GM18858 (cell line): ENCODE measurements around the gene TRIM8.

ENCODE experiments used
- ATAC-seq: cut with Tn5 transposase; IDR thresholded peaks from one replicate; pipeline ENCODE4 v1.9.1; 2021; ENCODE audit not compliant: unreplicated experiment

The TRIM8 gene

GRCh38 chr10:102632394-102633111 lies 11.7 kb upstream of the TRIM8 start:
- ATAC-seq: no peak

- no peak for ATAC-seq
Observed at GRCh38 chr10:102633287-102633686, 11.0 kb upstream of the TRIM8 start.

- no peak for ATAC-seq
Observed at GRCh38 chr10:102633848-102634247, 10.4 kb upstream of the TRIM8 start.

- ATAC-seq: no peak
Observed at GRCh38 chr10:102634686-102635085, 9.6 kb upstream of the TRIM8 start.

DNA sequence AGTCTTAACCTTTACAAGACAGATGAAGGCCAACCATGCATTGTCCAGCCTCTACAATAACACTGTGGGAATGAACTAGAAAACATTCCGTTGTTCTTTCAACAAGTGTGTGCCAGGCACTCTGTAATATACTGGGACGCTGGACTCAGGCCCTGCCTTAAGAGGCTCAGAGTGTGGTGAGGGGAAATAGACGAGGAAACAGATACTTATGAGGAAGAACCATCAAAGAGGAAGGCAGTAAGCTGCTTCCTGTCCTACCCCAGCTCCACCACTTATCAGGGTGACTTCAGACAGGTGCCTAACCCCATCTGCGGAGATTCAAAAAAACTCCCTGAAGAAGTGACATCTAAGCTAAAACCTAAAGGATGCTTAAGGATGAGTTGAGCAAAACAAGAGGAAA lies 8.9 kb upstream of the TRIM8 start:
- ATAC-seq: no peak

- ATAC-seq: no peak
Observed at GRCh38 chr10:102639537-102639936, 4.7 kb upstream of the TRIM8 start.

DNA sequence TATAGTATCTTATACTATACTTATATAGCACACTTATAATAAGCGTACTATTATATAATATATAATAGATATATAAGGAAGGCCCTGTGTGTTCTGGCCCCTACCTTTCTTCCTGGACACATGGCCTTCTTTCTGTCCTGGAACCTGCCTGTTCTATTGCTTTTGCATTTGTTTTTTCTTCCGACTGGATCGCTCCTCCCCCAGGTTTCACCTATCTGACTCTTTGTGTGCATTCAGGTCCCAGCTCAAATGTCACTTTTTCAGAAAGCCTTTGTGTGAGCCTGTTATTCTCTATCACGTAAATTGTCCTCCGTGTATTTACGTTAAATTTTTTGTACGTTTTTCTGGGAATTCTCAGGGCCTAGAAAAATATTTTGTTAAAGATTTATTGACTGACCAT lies 2.9 kb upstream of the TRIM8 start:
- no peak for ATAC-seq

DNA sequence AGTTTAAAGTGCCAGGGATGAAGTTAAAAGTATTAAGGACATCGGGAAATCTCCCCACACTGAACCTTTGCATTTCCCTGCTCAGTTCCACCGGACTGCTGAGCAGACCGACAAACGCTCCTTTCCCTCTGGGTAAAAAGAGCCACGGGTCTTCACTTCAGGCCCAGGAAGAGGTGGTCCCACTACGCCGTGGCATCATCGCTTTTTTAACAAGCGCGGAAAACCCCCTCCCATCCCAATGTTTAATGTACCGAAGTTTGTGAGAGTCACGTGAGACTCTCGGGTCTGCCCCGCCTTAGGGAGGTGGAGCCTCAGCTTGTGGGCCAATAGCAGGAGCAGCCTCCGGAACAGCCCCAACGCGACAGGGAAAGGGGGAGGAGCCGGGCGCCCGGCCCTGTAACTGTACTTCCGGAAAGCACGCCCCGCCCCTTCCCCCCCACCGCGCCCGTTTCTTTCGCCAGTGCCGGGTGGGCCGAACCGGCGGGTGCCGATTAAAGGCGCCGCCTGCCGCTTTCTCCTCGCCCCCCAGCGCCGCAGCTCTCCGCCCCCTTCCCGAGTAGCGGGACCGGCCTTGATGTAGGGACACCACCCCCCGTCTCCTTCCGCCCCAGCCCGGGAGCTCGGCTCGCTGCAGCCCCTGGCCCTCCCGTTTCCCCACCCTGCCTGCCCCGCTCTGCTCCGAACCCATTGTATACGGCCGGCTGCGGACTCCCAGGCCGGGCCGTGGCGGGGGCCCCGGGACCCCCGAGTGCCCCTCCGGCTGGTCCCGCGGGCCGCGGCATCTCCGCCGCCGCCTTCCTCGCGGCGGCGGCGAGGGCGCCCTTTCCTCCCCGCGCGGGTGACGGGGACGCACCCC lies 2.2 kb upstream of the TRIM8 start:
- ATAC-seq: peak; percentile 35

DNA sequence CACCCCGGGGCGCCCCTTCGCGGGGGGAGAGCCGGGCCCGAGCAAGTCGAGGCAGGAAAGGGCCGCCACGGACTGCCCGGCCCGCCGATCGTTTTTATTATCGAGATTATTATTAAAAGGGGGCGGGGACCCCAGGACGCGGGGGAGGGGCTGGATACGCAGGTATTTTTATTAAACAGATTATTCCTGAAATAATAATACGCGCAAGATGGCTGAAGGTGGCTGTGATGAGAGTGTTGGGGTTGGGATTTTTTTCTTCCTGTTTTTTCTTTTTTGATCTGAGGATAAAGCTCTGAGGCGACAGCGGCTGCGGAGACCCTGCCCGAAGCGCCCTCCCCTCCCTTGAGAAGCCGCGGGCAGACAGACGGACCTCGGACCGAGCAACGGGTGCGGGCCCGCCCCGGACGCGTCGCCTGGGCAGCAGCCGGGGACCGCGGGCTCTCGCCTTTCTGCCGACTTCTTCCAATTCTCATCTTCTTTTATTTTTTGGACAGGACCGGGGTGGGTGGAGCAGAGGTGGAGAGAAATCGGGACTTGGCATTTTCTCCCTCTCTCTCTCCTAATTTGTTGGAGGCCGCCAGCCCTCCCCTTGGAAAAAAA lies 1.4 kb upstream of the TRIM8 start:
- no peak for ATAC-seq

- ATAC-seq: no peak
Observed at GRCh38 chr10:102643336-102644065, 778 bp upstream of the TRIM8 start.

- ATAC-seq: no peak
Observed at GRCh38 chr10:102644646-102645387, 538 bp downstream of the TRIM8 start.

DNA sequence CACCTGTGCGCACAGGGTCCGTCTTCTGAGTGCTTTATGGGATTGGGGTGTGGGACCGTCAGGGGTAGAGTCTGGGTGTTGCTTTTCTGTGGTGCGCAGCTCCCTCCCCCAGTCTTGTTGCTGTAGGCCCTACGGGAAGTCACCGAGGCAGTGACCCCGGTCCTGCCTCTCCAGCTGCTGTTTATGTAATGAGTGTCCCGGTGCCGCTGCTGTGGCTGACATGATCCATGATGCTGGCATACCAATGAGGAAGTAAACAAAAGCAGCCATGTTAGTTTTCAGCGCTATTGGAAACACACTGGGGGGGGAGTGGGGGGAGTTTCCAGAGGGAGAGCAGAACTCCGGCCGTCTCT lies 1.1 kb downstream of the TRIM8 start:
- no peak for ATAC-seq

GRCh38 chr10:102645741-102646609 lies 1.7 kb downstream of the TRIM8 start:
- ATAC-seq: peak; percentile 30

- ATAC-seq: no peak
Observed at GRCh38 chr10:102646610-102647442, 2.5 kb downstream of the TRIM8 start.

GRCh38 chr10:102647443-102648268 lies 3.4 kb downstream of the TRIM8 start:
- ATAC-seq: no peak

DNA sequence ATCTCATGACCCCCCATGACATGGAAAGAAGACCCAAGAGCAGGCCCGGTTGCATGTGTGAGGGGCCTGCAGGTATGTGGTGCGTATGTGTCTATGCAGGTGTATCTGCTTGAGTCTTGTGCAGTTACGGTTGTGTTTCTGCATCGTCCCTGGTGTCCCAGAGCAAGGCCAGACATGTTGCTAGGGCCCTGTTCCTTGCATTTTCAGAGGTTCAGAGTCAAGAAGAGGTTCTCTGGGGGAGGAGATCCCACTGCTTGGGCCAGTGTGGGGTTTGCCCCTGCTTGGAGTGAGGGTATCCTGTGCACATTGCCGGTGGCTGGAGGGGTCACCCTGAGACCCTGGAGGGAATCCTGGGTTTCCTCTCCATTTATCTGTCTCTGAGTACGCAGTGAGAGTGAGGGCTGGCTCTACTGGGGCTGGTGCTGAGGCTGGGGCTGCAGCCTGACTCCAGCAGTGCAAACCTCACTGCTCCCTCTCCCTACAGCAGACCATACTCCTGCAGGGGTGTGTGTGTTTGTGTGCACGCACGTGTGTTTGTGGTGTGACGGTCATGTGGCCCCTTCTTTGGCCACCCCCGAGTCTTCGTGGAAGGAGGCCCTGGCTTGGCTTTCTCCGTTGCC lies 4.1 kb downstream of the TRIM8 start:
- no peak for ATAC-seq
